HG02642 (cell line): ENCODE data around the gene PDE11A.

Experiments
- ATAC-seq: cut with Tn5 transposase; IDR thresholded peaks from one replicate; pipeline ENCODE4 v1.9.1; 2021; ENCODE audit warnings: mild to moderate bottlenecking; ENCODE audit not compliant: unreplicated experiment, poor library complexity

Gene PDE11A

GRCh38 chr2:177783091-177783490 is 289.5 kb downstream of the PDE11A start:
- no peak for ATAC-seq

DNA sequence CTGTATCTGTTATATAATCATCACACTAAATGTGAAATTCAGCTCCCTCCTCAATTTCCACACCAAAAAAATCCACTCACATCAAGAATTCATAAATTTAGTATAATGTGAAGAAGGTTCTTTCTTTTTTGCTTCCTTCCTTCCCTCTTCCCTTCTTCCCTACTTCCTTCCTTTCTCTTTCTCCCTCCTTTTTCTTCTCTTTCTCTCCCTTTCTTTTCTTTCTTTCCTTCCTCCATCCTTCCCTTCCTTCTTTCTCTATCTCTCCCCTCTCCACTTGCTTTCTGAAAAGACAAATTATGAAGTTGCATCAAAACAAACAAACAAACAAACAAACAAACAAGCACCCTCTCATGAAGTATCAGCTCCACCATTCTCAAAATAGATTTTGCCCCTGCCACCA is 290.0 kb downstream of the PDE11A start:
- no peak for ATAC-seq

- ATAC-seq: no peak
These were observed 294.1 kb downstream of the PDE11A start for GRCh38 chr2:177778472-177778871.

- ATAC-seq: no peak
These were observed 300.0 kb downstream of the PDE11A start for GRCh38 chr2:177772529-177772928.

DNA sequence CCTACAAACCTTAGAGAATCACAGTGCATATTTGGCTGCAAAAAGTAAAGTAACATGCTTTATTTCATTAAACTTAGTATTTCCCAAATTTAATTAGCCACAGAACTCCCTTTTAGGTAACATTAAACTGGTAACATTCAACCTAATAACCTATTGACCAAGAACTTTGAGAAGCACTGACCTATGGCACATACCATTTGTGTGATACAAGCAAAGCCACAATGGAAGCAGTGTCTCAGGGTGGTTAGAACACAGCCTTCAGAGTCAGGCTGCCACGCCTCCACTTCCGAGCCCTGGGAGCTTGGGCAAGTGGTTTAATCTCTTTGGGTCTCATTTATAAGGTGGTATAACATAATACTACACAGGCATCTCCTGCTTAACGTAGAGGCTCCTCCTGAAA is 301.4 kb downstream of the PDE11A start:
- ATAC-seq: no peak

- ATAC-seq: no peak
These were observed 304.8 kb downstream of the PDE11A start for GRCh38 chr2:177767768-177768167.

- ATAC-seq: no peak
These were observed 306.9 kb downstream of the PDE11A start for GRCh38 chr2:177765698-177766097.

- peak; percentile 99 for ATAC-seq
These were observed 308.9 kb downstream of the PDE11A start for GRCh38 chr2:177763531-177764265.

DNA sequence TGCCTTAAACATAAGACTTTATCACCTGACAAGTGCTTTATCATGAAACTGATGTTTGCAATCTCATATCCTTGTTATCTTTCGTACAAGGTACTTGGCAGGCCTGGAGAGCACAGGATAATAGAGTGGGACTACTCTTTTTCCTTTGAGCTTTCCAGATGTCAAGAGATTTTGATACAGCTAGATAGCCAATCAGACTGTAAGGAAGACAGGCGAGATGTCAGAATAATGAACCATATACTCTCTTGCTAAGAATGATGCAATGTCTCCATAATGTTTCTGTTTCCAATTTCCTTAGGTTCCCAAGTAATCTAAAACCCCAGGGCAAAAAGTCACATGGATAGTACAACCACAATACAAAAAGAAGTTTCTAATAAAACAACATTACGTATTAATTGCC is 313.1 kb downstream of the PDE11A start:
- ATAC-seq: no peak

GRCh38 chr2:177758591-177759371 is 313.8 kb downstream of the PDE11A start:
- no peak for ATAC-seq

DNA sequence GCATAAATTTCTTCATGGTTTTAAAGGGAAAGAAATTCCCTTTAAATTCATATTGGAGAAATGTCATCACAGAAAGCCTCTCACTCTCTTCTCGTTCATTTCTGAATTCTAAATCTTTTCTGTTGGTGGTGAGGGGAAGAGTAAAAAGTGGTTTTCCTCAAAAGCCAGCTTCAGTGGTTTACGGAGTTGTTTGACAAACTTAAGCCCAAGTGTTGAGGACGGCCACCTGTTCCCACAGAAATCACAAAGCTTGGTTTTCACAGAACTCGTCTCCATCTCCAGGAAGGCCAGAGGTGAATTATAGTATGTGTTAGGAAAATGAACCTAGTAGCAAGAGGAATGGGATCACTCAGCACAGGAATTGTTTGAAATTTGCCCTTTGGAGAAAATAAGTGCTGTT is 316.2 kb downstream of the PDE11A start:
- no peak for ATAC-seq

GRCh38 chr2:177754492-177754873 is 318.1 kb downstream of the PDE11A start:
- ATAC-seq: no peak

DNA sequence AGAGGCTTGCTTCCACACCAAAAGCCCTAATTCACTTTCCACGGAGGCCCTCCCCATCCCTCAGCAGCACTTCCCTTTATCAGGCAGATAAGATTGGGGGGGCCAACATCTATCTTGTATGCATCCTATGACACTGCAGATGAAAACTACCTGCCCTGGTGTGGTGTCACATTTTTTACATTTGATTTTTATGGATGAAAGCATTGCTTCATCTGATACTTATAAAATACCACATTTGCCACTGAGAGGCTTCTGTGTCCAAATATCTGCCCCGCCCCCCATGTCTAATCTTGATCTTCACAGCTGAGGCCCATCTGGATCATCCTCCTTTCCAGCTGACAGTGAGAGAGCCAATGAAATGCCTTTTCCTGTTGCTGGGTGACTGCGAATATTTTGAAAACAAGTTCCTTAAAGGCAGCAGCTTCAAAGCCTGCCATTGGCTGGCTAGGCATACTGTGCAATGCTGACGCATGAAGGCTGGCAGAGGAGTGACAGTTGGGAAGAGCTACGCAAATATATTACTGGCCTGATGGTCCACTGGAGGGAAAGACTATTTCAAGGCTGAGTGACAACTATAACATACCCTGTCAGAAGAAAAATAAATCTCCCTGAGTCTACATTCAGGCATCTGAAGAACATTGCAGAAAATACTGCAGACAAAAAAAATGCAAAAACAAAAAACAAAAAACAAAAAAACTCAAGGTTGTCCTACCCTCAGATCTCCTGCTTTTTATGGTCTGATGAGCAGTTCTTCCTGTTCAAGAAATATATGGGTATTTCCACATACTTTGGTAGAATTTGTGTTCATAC is 318.7 kb downstream of the PDE11A start:
- ATAC-seq: no peak

GRCh38 chr2:177748360-177748759 is 324.2 kb downstream of the PDE11A start:
- no peak for ATAC-seq

- no peak for ATAC-seq
These were observed 325.2 kb downstream of the PDE11A start for GRCh38 chr2:177747384-177747783.

DNA sequence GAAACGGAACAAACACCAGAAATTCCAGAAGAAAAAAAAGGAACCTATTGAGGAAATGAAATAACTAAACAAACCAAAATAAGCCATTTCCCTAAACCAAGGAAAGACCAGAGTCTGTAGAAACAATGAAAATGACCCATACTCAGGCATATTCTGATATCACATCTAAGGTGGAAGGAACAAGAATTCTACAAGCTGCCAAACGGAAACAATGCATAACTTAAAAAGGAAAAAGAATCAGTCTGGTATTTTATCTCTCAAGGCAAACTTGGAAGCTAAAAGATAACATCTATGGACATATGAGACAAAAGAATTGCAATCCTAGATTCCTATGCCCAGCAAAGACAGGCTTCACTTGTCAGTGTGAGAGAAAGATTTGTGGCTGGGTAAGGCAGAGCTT is 326.2 kb downstream of the PDE11A start:
- ATAC-seq: no peak

DNA sequence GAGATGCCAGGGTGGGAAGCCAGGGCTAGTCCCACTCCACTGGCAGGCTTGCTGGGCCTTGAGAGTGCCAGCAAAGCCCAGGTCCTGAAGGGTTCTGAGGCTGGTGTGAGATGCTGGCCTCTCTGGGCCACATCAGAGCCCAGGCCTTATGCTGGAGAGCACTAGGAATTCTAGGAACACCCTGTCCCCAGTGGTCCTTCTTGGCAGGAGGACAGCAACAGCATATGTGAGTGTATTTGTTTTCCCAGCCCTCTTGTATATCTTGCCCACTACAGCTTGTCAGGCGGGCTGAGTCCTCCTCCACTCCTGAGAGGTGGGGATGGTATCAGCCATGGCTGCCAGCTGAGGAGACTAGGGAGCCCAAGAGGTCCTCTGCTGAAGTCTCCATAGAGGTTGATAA is 327.0 kb downstream of the PDE11A start:
- ATAC-seq: no peak

- ATAC-seq: no peak
These were observed 329.7 kb downstream of the PDE11A start for GRCh38 chr2:177742851-177743250.

DNA sequence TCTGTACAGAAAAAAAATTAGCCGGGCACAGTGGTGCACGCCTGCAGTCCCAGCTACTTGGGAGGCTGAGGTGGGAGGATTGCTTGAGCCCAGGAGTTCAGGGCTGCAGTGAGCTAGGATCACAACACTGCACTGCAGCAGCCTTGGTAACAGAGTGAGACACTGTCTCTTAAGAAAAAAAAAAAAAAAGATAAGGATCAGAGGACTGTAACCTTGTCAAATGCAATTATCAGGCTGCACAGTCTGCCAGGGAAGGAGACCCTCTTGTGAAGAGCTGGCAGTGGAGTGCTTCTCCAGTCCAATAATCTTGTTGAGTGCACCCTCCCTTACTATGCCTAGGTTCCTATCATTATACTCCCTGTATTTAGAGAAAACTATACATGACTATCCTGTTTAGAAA is 330.7 kb downstream of the PDE11A start:
- no peak for ATAC-seq

- no peak for ATAC-seq
These were observed 331.9 kb downstream of the PDE11A start for GRCh38 chr2:177740700-177741099.
